Measurements from ENCODE around the gene MRPL12. TPM values are rescaled to one million over a fixed set of nuclear protein-coding genes. Genes with fewer than 3 reads are reported as not detected.

Gene MRPL12
- total and polyA plus RNA-seq, 2 of the 13 experiments (the other 11 are each of a cell fraction or from before 2014, with no cell fraction given): 39.1 to 94.1 TPM

- TF ChIP-seq THRA (CRISPR knock-in tag; IDR thresholded peaks at IDR 0.05; ENCODE audit: borderline replicate concordance) (0 out of 2 replicates have a peak, but pooled peaks have one; percentile 31), CTCF (CRISPR knock-in tag; IDR thresholded peaks at IDR 0.05) (peak; percentile 61), ZSCAN31 (CRISPR knock-in tag; IDR thresholded peaks at IDR 0.05; ENCODE audit: low read depth) (no peak), ASH2L (IDR thresholded peaks at IDR 0.05; ENCODE audit: insufficient read length, low read depth, low read length) (no peak), SALL2 (CRISPR knock-in tag; IDR thresholded peaks at IDR 0.05) (peak; percentile 50; the same call in 1 of the 2 replicates), ZBTB4 (CRISPR knock-in tag; IDR thresholded peaks at IDR 0.05; ENCODE audit: borderline replicate concordance) (peak; percentile 19; the same call in 1 of the 2 replicates), KDM5A (IDR thresholded peaks at IDR 0.05; ENCODE audit: borderline replicate concordance, low read length) (no peak), TBL1XR1 (IDR thresholded peaks at IDR 0.05; ENCODE audit: borderline replicate concordance, low read length, partially characterized antibody) (no peak), ZNF205 (CRISPR knock-in tag; IDR thresholded peaks at IDR 0.05) (0 out of 2 replicates have a peak, but pooled peaks have one; percentile 36), MYC (CRISPR knock-in tag; IDR thresholded peaks at IDR 0.05; ENCODE audit: borderline replicate concordance) (peak; percentile 40; the same call in 1 of the 2 replicates), ZBTB26 (CRISPR knock-in tag; IDR thresholded peaks at IDR 0.05; ENCODE audit: borderline replicate concordance) (no peak), ZNF839 (CRISPR knock-in tag; IDR thresholded peaks at IDR 0.05; ENCODE audit: borderline replicate concordance) (0 out of 2 replicates have a peak, but pooled peaks have one; percentile 66), ZNF740 (CRISPR knock-in tag; IDR thresholded peaks at IDR 0.05) (peak; percentile 73), RNF219 (CRISPR knock-in tag; IDR thresholded peaks at IDR 0.05) (no peak), ZNF20 (CRISPR knock-in tag; IDR thresholded peaks at IDR 0.05) (0 out of 2 replicates have a peak, but pooled peaks have one; percentile 59), MATR3 (CRISPR knock-in tag; IDR thresholded peaks at IDR 0.05) (no peak), TARDBP (CRISPR knock-in tag; IDR thresholded peaks at IDR 0.05) (peak; percentile 45; the same call in 1 of the 2 replicates)
Measured at GRCh38 chr17:81701288-81702071, 1.7 kb upstream of the MRPL12 start (continued).

Measured in HepG2 (cell line).